Mesendoderm (in vitro differentiated cells): ENCODE data around the gene NTNG2.

ENCODE experiments used
- DNase-seq: peaks from one replicate; pipeline ENCODE4 v3.0.0; 2013
- H2AK5ac ChIP-seq: 2 replicates; pipeline ENCODE4 v1.6.1; 2013; ENCODE audit warnings: low read length, inconsistent platforms
- H2BK120ac ChIP-seq: 2 replicates; pipeline ENCODE4 v1.6.1; 2013; ENCODE audit warnings: low read depth, mild to moderate bottlenecking, low read length, moderate library complexity, mixed read lengths
- H2BK15ac ChIP-seq: replicated peaks from 2 replicates; pipeline ENCODE4 v1.6.1; 2013; ENCODE audit warnings: low read depth, mild to moderate bottlenecking, moderate library complexity
- H2BK5ac ChIP-seq: 2 replicates; pipeline ENCODE4 v1.6.1; 2013; ENCODE audit warnings: low read length, inconsistent platforms
- H3K18ac ChIP-seq: 2 replicates; pipeline ENCODE4 v1.6.1; 2013; ENCODE audit warnings: mild to moderate bottlenecking, low read length, mixed read lengths
- H3K23ac ChIP-seq: one replicate; pipeline ENCODE4 v1.6.1; 2013; ENCODE audit warnings: low read length
- H3K27ac ChIP-seq: 2 replicates; pipeline ENCODE4 v1.5.1; 2013; ENCODE audit warnings: low read depth, mild to moderate bottlenecking, inconsistent platforms, low read length, moderate library complexity
- H3K27me3 ChIP-seq: 2 replicates; pipeline ENCODE4 v1.6.1; 2013; ENCODE audit warnings: low read length, control low read depth, mild to moderate bottlenecking, inconsistent platforms; ENCODE audit not compliant: insufficient read depth, poor library complexity
- H3K36me3 ChIP-seq: 2 replicates; pipeline ENCODE4 v1.6.1; 2013; ENCODE audit warnings: low read length, inconsistent platforms; ENCODE audit not compliant: control insufficient read depth, insufficient read depth
- H3K4ac ChIP-seq: one replicate; pipeline ENCODE4 v1.6.1; 2013; ENCODE audit warnings: low read depth, mild to moderate bottlenecking, low read length, moderate library complexity
- H3K4me1 ChIP-seq: 2 replicates; pipeline ENCODE4 v1.6.1; 2013; ENCODE audit warnings: low read depth, low read length, inconsistent platforms; ENCODE audit not compliant: control insufficient read depth
- H3K4me2 ChIP-seq: 2 replicates; pipeline ENCODE4 v1.6.1; 2013; ENCODE audit warnings: low read length
- H3K4me3 ChIP-seq: 2 replicates; pipeline ENCODE4 v1.5.1; 2013; ENCODE audit warnings: mild to moderate bottlenecking, low read length
- H3K56ac ChIP-seq: one replicate; pipeline ENCODE4 v1.6.1; 2013; ENCODE audit warnings: low read length
- H3K79me1 ChIP-seq: 2 replicates; pipeline ENCODE4 v1.6.1; 2013; ENCODE audit warnings: low read length, inconsistent platforms
- H3K79me2 ChIP-seq: 2 replicates; pipeline ENCODE4 v1.6.1; 2013; ENCODE audit warnings: mild to moderate bottlenecking, low read length; ENCODE audit not compliant: control insufficient read depth, insufficient read depth
- H3K9ac ChIP-seq: 2 replicates; pipeline ENCODE4 v1.6.1; 2013; ENCODE audit warnings: low read length, inconsistent platforms
- H4K5ac ChIP-seq: one replicate; pipeline ENCODE4 v1.6.1; 2013; ENCODE audit warnings: low read length
- H4K8ac ChIP-seq: one replicate; pipeline ENCODE4 v1.6.1; 2013; ENCODE audit warnings: low read depth, mild to moderate bottlenecking, control low read depth, low read length, moderate library complexity
- WGBS: extraction: QIAGEN DNeasy Blood & Tissue Kit; methylation state at CpG from one replicate; pipeline ENCODE4 v1.1.7; 2013; ENCODE audit warnings: low lambda C conversion rate, missing lambda C conversion rate; ENCODE audit not compliant: insufficient coverage; ENCODE audit errors: extremely low coverage; 5-methylcytosine and 5-hydroxymethylcytosine counted together

NTNG2 gene

GRCh38 chr9:132283863-132284262, 122.0 kb downstream of the NTNG2 start:
- H3K36me3 ChIP-seq: peaks cover 14% of the 10 kb centered on the region

GRCh38 chr9:132287256-132287760, 125.5 kb downstream of the NTNG2 start:
- Histone ChIP-seq H3K4me3 (no peak overlapping the region), H3K36me3 (peaks cover 11% of the 10 kb centered on the region), H3K56ac (no peak overlapping the region), H3K4me2 (no peak overlapping the region), H3K27ac (no peak overlapping the region), H3K4me1 (no peaks in the 10 kb centered on the region), H2AK5ac (no peak overlapping the region), H3K79me1 (no peaks in the 10 kb centered on the region), H2BK15ac (no peak overlapping the region), H4K8ac (no peak overlapping the region), H3K23ac (no peak overlapping the region), H3K27me3 (no peaks in the 10 kb centered on the region), H3K9ac (no peak overlapping the region), H3K18ac (no peak overlapping the region), H2BK5ac (no peak overlapping the region), H4K5ac (no peak overlapping the region), H3K79me2 (no peaks in the 10 kb centered on the region), H3K4ac (no peak overlapping the region), H2BK120ac (no peak overlapping the region)
- DNase-seq: no peak
- no CpG with 5 or more reads among the region's 3 CpGs for WGBS

More at GRCh38 chr9:132283863-132284262, 122.0 kb downstream of the NTNG2 start:
- no CpG with 5 or more reads among the region's 7 CpGs for WGBS
- H3K23ac ChIP-seq: no peak overlapping the region
- no peak overlapping the region for H4K5ac ChIP-seq
- no peak overlapping the region for H2BK5ac ChIP-seq
- H3K4me1 ChIP-seq: no peaks in the 10 kb centered on the region
- H3K4ac ChIP-seq: no peak overlapping the region
- no peak for DNase-seq
- H2BK15ac ChIP-seq: no peak overlapping the region
- no peaks in the 10 kb centered on the region for H3K79me1 ChIP-seq
- H3K4me2 ChIP-seq: no peak overlapping the region
- no peak overlapping the region for H4K8ac ChIP-seq
- H3K4me3 ChIP-seq: no peak overlapping the region
- H2BK120ac ChIP-seq: no peak overlapping the region
- no peaks in the 10 kb centered on the region for H3K27me3 ChIP-seq
- H3K27ac ChIP-seq: no peak overlapping the region
- no peaks in the 10 kb centered on the region for H3K79me2 ChIP-seq
- H3K9ac ChIP-seq: no peak overlapping the region
- H3K56ac ChIP-seq: no peak overlapping the region
- no peak overlapping the region for H3K18ac ChIP-seq
- no peak overlapping the region for H2AK5ac ChIP-seq

GRCh38 chr9:132288361-132288760, 126.5 kb downstream of the NTNG2 start:
- Histone ChIP-seq H2AK5ac (no peak overlapping the region), H2BK120ac (no peak overlapping the region), H3K27me3 (no peaks in the 10 kb centered on the region), H4K5ac (no peak overlapping the region), H3K79me2 (no peaks in the 10 kb centered on the region), H3K36me3 (peaks cover 9% of the 10 kb centered on the region), H3K56ac (no peak overlapping the region), H4K8ac (no peak overlapping the region), H3K27ac (no peak overlapping the region), H3K79me1 (no peaks in the 10 kb centered on the region), H3K4me3 (no peak overlapping the region), H3K4me1 (no peaks in the 10 kb centered on the region), H3K23ac (no peak overlapping the region), H2BK15ac (no peak overlapping the region), H2BK5ac (no peak overlapping the region), H3K4me2 (no peak overlapping the region), H3K18ac (no peak overlapping the region), H3K4ac (no peak overlapping the region), H3K9ac (no peak overlapping the region)
- no CpG with 5 or more reads among the region's 1 CpG for WGBS
- no peak for DNase-seq

GRCh38 chr9:132288966-132289365, 127.1 kb downstream of the NTNG2 start:
- Histone ChIP-seq H4K8ac (no peak overlapping the region), H3K9ac (no peak overlapping the region), H3K79me2 (no peaks in the 10 kb centered on the region), H3K23ac (no peak overlapping the region), H3K56ac (no peak overlapping the region), H3K4me3 (no peak overlapping the region), H3K18ac (no peak overlapping the region), H2BK15ac (no peak overlapping the region), H2BK120ac (no peak overlapping the region), H3K36me3 (peaks cover 8% of the 10 kb centered on the region), H2BK5ac (no peak overlapping the region), H4K5ac (no peak overlapping the region), H3K79me1 (no peaks in the 10 kb centered on the region), H3K4ac (no peak overlapping the region), H2AK5ac (no peak overlapping the region), H3K27me3 (no peaks in the 10 kb centered on the region), H3K4me1 (no peaks in the 10 kb centered on the region), H3K4me2 (no peak overlapping the region), H3K27ac (no peak overlapping the region)
- no CpG with 5 or more reads among the region's 2 CpGs for WGBS
- no peak for DNase-seq

- Histone ChIP-seq H3K4me1 (peaks cover 2% of the 10 kb centered on the region), H4K8ac (no peak overlapping the region), H2BK120ac (no peak overlapping the region), H3K4me2 (no peak overlapping the region), H3K4me3 (no peak overlapping the region), H2AK5ac (no peak overlapping the region), H2BK15ac (no peak overlapping the region), H3K18ac (no peak overlapping the region), H3K23ac (no peak overlapping the region), H3K4ac (no peak overlapping the region), H3K27ac (no peak overlapping the region), H3K56ac (no peak overlapping the region), H3K36me3 (peaks cover 7% of the 10 kb centered on the region), H4K5ac (no peak overlapping the region), H2BK5ac (no peak overlapping the region), H3K9ac (no peak overlapping the region), H3K27me3 (no peaks in the 10 kb centered on the region), H3K79me1 (peaks cover 2% of the 10 kb centered on the region), H3K79me2 (no peaks in the 10 kb centered on the region)
- WGBS: no CpG with 5 or more reads among the region's 13 CpGs
- no peak for DNase-seq
These were observed 131.4 kb downstream of the NTNG2 start for GRCh38 chr9:132293145-132293721.
